ENCODE data around the gene RNF180.
A peak's percentile ranks its signal among the peaks of the same experiment; 100 is the strongest.

The RNF180 gene

GRCh38 chr5:64199425-64199824, 33.8 kb downstream of the RNF180 start:
- Histone ChIP-seq H3K27ac (no peak overlapping the region), H3K4me3 (no peak overlapping the region)
- no peak for TF ChIP-seq CTCF (IDR thresholded peaks at IDR 0.05)
- no peak for DNase-seq (ENCODE audit: low spot score)

DNA sequence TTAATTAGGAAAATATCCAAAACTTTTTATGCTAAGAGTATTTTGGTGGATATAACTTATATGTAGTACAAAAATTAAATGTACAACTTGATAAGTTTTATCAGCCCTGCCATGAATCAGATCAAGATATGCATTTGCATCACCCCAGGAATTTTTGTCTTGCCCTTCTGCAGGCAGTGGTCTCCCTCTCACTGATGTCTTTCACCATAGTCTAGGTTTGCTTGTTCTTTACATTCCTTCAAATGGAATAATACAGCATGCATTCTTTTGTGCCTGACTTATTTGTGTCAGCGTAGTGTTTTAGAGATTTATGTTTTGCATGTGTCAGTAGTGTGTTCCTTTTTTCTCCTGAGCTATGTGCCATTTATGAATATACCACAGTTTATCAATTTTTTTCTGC, 36.4 kb downstream of the RNF180 start:
- TF ChIP-seq CTCF (IDR thresholded peaks at IDR 0.05) = no peak
- Histone ChIP-seq H3K27ac (no peak overlapping the region), H3K4me3 (no peak overlapping the region)
- DNase-seq (ENCODE audit: low spot score) = no peak

GRCh38 chr5:64206653-64207052, 41.0 kb downstream of the RNF180 start:
- Histone ChIP-seq H3K27ac (no peak overlapping the region), H3K4me3 (no peak overlapping the region)
- no peak for DNase-seq (ENCODE audit: low spot score)
- no peak for TF ChIP-seq CTCF (IDR thresholded peaks at IDR 0.05)

GRCh38 chr5:64207978-64208377, 42.3 kb downstream of the RNF180 start:
- H3K27ac ChIP-seq = no peak overlapping the region
- DNase-seq (ENCODE audit: low spot score) = no peak
- no peak for TF ChIP-seq CTCF (IDR thresholded peaks at IDR 0.05)
- no peak overlapping the region for H3K4me3 ChIP-seq

DNA sequence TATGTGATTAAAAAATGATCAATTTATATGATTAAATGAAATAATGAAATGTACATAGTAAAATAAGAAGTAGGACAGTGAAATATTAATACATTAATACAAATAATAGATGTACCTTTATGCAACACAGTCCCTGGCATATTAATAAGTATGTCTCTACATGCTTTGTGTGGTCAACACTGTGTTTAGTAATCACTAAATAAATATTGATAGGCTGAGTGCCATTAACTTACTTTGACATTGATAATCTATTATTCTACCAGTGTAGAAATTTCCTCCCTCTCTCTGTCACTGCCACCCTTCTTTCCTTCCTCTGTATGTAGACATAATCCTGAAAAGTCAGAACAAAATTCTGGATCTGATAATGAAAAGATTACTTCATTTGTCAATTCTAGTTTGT, 43.7 kb downstream of the RNF180 start:
- TF ChIP-seq CTCF (IDR thresholded peaks at IDR 0.05) = no peak
- Histone ChIP-seq H3K27ac (no peak overlapping the region), H3K4me3 (no peak overlapping the region)
- DNase-seq (ENCODE audit: low spot score) = no peak

GRCh38 chr5:64210866-64211265, 45.2 kb downstream of the RNF180 start:
- DNase-seq (ENCODE audit: low spot score) = no peak
- Histone ChIP-seq H3K4me3 (no peak overlapping the region), H3K27ac (peak overlapping the region in 1 of 2 donors; percentile 70)
- TF ChIP-seq CTCF (IDR thresholded peaks at IDR 0.05) = no peak

GRCh38 chr5:64213011-64213410, 47.4 kb downstream of the RNF180 start:
- no peak for DNase-seq (ENCODE audit: low spot score)
- no peak for TF ChIP-seq CTCF (IDR thresholded peaks at IDR 0.05)
- Histone ChIP-seq H3K27ac (no peak overlapping the region), H3K4me3 (no peak overlapping the region)
